ENCODE results near the gene FLNC.

Gene FLNC

GRCh38 chr7:128878226-128879105, 48.3 kb downstream of the FLNC start:
- DNase-seq (ENCODE audit: low spot score) = no peak
- TF ChIP-seq CTCF (IDR thresholded peaks at IDR 0.05; ENCODE audit: extremely low read depth, missing control alignments) = no peak

GRCh38 chr7:128879461-128879938, 49.3 kb downstream of the FLNC start:
- no peak for DNase-seq (ENCODE audit: low spot score)
- no peak for TF ChIP-seq CTCF (IDR thresholded peaks at IDR 0.05; ENCODE audit: extremely low read depth, missing control alignments)

GRCh38 chr7:128879939-128880746, 49.9 kb downstream of the FLNC start:
- peak; percentile 49 for TF ChIP-seq CTCF (IDR thresholded peaks at IDR 0.05; ENCODE audit: extremely low read depth, missing control alignments)

GRCh38 chr7:128880791-128881457, 50.7 kb downstream of the FLNC start:
- DNase-seq (ENCODE audit: low spot score) = no peak
- no peak for TF ChIP-seq CTCF (IDR thresholded peaks at IDR 0.05; ENCODE audit: extremely low read depth, missing control alignments)

More at GRCh38 chr7:128879939-128880746, 49.9 kb downstream of the FLNC start:
- peak; percentile 72 for DNase-seq (ENCODE audit: low spot score)

- TF ChIP-seq CTCF (IDR thresholded peaks at IDR 0.05; ENCODE audit: extremely low read depth, missing control alignments) = no peak
- DNase-seq (ENCODE audit: low spot score) = no peak
Measured at GRCh38 chr7:128881458-128882125, 51.4 kb downstream of the FLNC start.

GRCh38 chr7:128882134-128882533, 51.9 kb downstream of the FLNC start:
- TF ChIP-seq CTCF (IDR thresholded peaks at IDR 0.05; ENCODE audit: extremely low read depth, missing control alignments) = no peak
- no peak for DNase-seq (ENCODE audit: low spot score)
